ENCODE data around the gene ZGPAT. TPM values are rescaled to one million over a fixed set of nuclear protein-coding genes. Genes with fewer than 3 reads are reported as not detected.

Gene ZGPAT
- total and polyA plus RNA-seq, 2 of the 13 experiments (the other 11 are each of a cell fraction or from before 2014, with no cell fraction given) = 23.0 to 41.9 TPM

DNA sequence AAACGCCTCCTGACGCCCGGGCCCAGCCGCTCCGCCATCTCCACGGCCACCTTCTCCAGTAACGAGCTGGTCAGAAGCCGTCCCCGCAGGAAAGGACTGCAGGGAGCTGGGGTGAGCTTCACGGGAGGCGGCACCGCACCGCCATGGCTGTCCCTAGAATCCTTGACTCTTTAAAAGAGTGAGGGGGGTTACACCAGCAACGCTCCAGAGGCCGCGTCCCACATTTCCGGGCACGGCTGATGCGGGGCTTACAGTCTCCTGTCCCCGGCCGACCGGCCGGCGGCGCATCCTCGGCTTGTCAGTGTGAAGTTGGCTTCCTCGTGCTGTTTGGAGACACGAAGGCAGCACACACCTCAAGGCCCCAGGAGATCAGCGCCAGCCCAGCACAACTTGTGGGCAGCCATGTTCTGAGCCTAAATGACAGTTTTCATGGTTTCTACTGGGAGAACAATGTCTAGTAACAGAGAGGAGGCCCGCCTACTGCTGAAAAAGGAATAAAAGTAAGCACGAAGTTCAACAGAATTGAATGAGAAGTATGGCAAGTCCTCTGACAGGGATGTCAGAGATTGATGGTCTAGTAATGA is 62.1 kb downstream of the ZGPAT start:
- H3K9ac ChIP-seq (ENCODE audit: insufficient read depth, low read depth, low read length) = no peak overlapping the region
- no peak overlapping the region for H3K27ac ChIP-seq (ENCODE audit: extremely low read length, insufficient read depth, low read length)
- BruUV-seq (replicated peaks) = no TSS peak
- no peak overlapping the region for H2AFZ ChIP-seq (ENCODE audit: low read length)
- ChIA-PET POLR2A (interaction anchor here (0.9 kb wide), 1 partner anchor 29 kb away, joined by 3 read pairs; no protein-coding TSS in a partner anchor), CTCF (ENCODE audit: low intra/inter-chr PET ratio, low total read pairs) (no interaction called here)
- H3K79me2 ChIP-seq (ENCODE audit: insufficient read depth, low read length) = no peaks in the 10 kb centered on the region
- no peak for FAIRE-seq
- H3K9me3 ChIP-seq (ENCODE audit: low read length) = no peaks in the 10 kb centered on the region
- no peaks in the 10 kb centered on the region for H3K27me3 ChIP-seq (ENCODE audit: control insufficient read depth in 1 of 2, insufficient read depth in 2 of 2, low read length in 2 of 2)
- intact Hi-C loops (cut with micrococcal nuclease; ENCODE audit: unreplicated experiment) (no loop called here), in situ Hi-C loops (cut with HindIII; ENCODE audit: extremely low pct_ligation_motif_present, low pct_unique_long_range_greater_than_20kb) (no loop called here)
- no peak for DNase-seq (ENCODE audit: low spot score)
- H4K20me1 ChIP-seq (ENCODE audit: insufficient read depth, low read length) = no peaks in the 10 kb centered on the region
- no peak for TF ChIP-seq SALL2 (CRISPR knock-in tag; IDR thresholded peaks at IDR 0.05)
- TF ChIP-seq MEIS1 (CRISPR knock-in tag; IDR thresholded peaks at IDR 0.05; ENCODE audit: borderline replicate concordance) = no peak
- no peak for TF ChIP-seq FLYWCH1 (CRISPR knock-in tag; IDR thresholded peaks at IDR 0.05)
- H3K4me1 ChIP-seq (ENCODE audit: insufficient read depth, low read length) = peaks cover 19% of the 10 kb centered on the region
- no peaks in the 10 kb centered on the region for H3K36me3 ChIP-seq (replicated peaks in 1 of 2; ENCODE audit: control insufficient read depth in 1 of 2, insufficient read depth in 2 of 2, low read length in 2 of 2)
- no peak overlapping the region for H3K4me2 ChIP-seq (ENCODE audit: low read depth, low read length)
- ATAC-seq = no peak
- 89% methylated on average over 31 of the region's 31 CpGs for WGBS (ENCODE audit: low lambda C conversion rate)
- no peak overlapping the region for H3K4me3 ChIP-seq (replicated peaks in 1 of 3; ENCODE audit: insufficient read depth in 1 of 3, low read depth in 2 of 3, low read length in 3 of 3)

DNA sequence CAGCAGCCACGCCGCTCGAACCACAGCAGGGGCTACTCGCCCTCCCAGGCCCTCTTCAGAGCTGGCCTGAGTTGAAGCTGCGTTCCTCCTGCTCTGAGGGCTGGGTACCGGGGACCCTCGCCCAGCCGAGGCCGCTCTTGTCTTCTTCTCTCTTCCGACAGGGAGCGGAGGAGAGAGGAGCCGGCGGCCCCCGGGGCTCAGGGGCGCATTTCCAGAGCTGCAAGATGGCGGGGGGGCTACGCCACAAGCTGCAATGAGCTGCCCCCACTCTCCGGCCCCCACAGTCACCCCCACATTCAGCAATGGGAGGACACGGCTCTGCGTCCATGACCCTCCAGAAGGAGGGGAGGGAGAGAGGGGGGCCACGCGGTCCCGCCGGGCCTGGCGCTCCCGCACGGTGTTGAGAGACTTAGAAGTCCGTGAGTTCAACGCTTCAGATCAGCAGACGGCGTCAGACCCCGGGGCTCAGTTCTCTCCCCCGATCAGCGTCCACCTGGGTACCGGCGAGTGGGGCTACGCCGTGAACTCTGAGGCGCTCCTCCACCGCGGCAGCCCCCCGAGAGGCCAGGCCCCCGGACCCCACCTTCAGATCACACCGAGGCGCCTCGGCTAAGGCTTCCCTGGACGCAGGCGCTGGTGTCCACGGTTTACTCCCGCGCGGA is 63.3 kb downstream of the ZGPAT start:
- Histone ChIP-seq H3K36me3 (replicated peaks in 1 of 2; ENCODE audit: control insufficient read depth in 1 of 2, insufficient read depth in 2 of 2, low read length in 2 of 2) (no peaks in the 10 kb centered on the region), H3K79me2 (ENCODE audit: insufficient read depth, low read length) (no peaks in the 10 kb centered on the region), H3K9ac (ENCODE audit: insufficient read depth, low read depth, low read length) (no peak overlapping the region), H3K9me3 (ENCODE audit: low read length) (no peaks in the 10 kb centered on the region), H4K20me1 (ENCODE audit: insufficient read depth, low read length) (no peaks in the 10 kb centered on the region), H3K27ac (ENCODE audit: extremely low read length, insufficient read depth, low read length) (no peak overlapping the region), H3K4me2 (ENCODE audit: low read depth, low read length) (no peak overlapping the region), H3K4me3 (replicated peaks in 1 of 3; ENCODE audit: insufficient read depth in 1 of 3, low read depth in 2 of 3, low read length in 3 of 3) (no peak overlapping the region), H3K27me3 (ENCODE audit: control insufficient read depth in 1 of 2, insufficient read depth in 2 of 2, low read length in 2 of 2) (no peaks in the 10 kb centered on the region), H2AFZ (ENCODE audit: low read length) (no peak overlapping the region), H3K4me1 (ENCODE audit: insufficient read depth, low read length) (peaks cover 8% of the 10 kb centered on the region; the same call in 1 of the 2 replicates)
- CTCF ChIA-PET (ENCODE audit: low intra/inter-chr PET ratio, low total read pairs) = no interaction called here
- POLR2A ChIA-PET = no interaction called here
- BruUV-seq (replicated peaks) = no TSS peak
- WGBS (ENCODE audit: low lambda C conversion rate) = 94% methylated on average over 52 of the region's 52 CpGs
- in situ Hi-C loops (cut with HindIII; ENCODE audit: extremely low pct_ligation_motif_present, low pct_unique_long_range_greater_than_20kb) (no loop called here), intact Hi-C loops (cut with micrococcal nuclease; ENCODE audit: unreplicated experiment) (no loop called here)
- DNase-seq (ENCODE audit: low spot score) (no peak), FAIRE-seq (no peak), ATAC-seq (no peak)
- peak; percentile 45 for TF ChIP-seq RBM39 (IDR thresholded peaks at IDR 0.05; ENCODE audit: low read depth, low read length, poor library complexity, severe bottlenecking)
- 0 out of 2 replicates have a peak, but pooled peaks have one; percentile 36 for TF ChIP-seq ZNF343 (CRISPR knock-in tag; IDR thresholded peaks at IDR 0.05)
- TF ChIP-seq ZNF44 (CRISPR knock-in tag; IDR thresholded peaks at IDR 0.05) = no peak
- TF ChIP-seq TBL1XR1 (IDR thresholded peaks at IDR 0.05; ENCODE audit: borderline replicate concordance, low read length, partially characterized antibody) = no peak
- TF ChIP-seq, protein P1, sequence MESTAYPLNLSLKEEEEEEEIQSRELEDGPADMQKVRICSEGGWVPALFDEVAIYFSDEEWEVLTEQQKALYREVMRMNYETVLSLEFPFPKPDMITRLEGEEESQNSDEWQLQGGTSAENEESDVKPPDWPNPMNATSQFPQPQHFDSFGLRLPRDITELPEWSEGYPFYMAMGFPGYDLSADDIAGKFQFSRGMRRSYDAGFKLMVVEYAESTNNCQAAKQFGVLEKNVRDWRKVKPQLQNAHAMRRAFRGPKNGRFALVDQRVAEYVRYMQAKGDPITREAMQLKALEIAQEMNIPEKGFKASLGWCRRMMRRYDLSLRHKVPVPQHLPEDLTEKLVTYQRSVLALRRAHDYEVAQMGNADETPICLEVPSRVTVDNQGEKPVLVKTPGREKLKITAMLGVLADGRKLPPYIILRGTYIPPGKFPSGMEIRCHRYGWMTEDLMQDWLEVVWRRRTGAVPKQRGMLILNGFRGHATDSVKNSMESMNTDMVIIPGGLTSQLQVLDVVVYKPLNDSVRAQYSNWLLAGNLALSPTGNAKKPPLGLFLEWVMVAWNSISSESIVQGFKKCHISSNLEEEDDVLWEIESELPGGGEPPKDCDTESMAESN (CRISPR knock-in tag; conservative IDR thresholded peaks at IDR 0.05) = no peak
- TF ChIP-seq, protein P2, sequence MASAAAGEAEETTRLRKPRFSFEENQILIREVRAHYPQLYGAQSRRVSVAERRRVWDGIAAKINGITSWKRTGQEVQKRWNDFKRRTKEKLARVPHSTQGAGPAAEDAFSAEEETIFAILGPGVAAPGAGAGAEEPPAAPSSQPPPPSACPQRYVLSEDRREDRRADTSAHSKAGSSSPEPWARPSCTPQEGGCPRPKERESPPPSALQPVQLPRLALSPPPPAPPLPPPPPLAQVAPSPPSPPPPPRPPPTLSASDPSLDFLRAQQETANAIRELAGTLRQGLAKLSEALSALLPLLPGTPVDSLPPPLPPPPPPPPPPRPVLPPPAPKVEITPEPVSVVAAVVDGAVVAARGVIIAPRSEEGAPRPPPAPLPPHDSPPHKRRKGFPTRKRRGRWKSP (CRISPR knock-in tag; IDR thresholded peaks at IDR 0.05) = no peak
